ENCODE results near the gene TBC1D26. TPM values are rescaled to one million over a fixed set of nuclear protein-coding genes. Genes with fewer than 3 reads are reported as not detected.
"Not testable (repeated sequence)": the region's sequence is repeated elsewhere in the genome, so short reads cannot be mapped to it uniquely, and the experiment has no call there.

TBC1D26 gene
- total RNA-seq (2014; rRNA removed; shearing (Covaris generic)) (not detected in 2 replicates), polyA plus RNA-seq (2016; fragmentation: Nextera tagmentation; extraction: Ambion mirVana) (not detected in 2 replicates)

GRCh38 chr17:15731900-15732299, at the start of gene TBC1D26:
Gene TBC1D26, plus strand, starts transcription at chr17:15732283. Its CDS starts 3,066 bp downstream, at chr17:15735349.
- H3K36me3 ChIP-seq (ENCODE audit: low read depth); H3K4me1 ChIP-seq (ENCODE audit: insufficient read depth); H3K9ac ChIP-seq; H2AFZ ChIP-seq; H3K9me3 ChIP-seq (ENCODE audit: low read depth); H3K4me2 ChIP-seq (ENCODE audit: unreplicated experiment); H3F3A ChIP-seq (ENCODE audit: insufficient read depth); DNase-seq; in situ Hi-C loops (cut with MboI); H3K27me3 ChIP-seq (replicated peaks; ENCODE audit: insufficient read depth); H4K20me1 ChIP-seq (ENCODE audit: insufficient read depth); H3K4me3 ChIP-seq; H3K79me2 ChIP-seq (ENCODE audit: insufficient read depth); H3K27ac ChIP-seq; H3K9me2 ChIP-seq (ENCODE audit: insufficient read depth): not testable (repeated sequence)
- 67 to 72% methylated on average over 6 to 7 of the region's 10 CpGs for WGBS, 2 experiments (ENCODE audit: low coverage in 1 of 2, low lambda C conversion rate in 2 of 2, missing lambda C conversion rate in 2 of 2)

GRCh38 chr17:15683135-15683534, 48.9 kb upstream of the TBC1D26 start:
- H3K4me1 ChIP-seq (ENCODE audit: insufficient read depth); H3F3A ChIP-seq (ENCODE audit: insufficient read depth); H3K27me3 ChIP-seq (replicated peaks; ENCODE audit: insufficient read depth); H3K9me3 ChIP-seq (ENCODE audit: low read depth); H3K79me2 ChIP-seq (ENCODE audit: insufficient read depth); H3K27ac ChIP-seq; H3K9me2 ChIP-seq (ENCODE audit: insufficient read depth); H3K36me3 ChIP-seq (ENCODE audit: low read depth); H4K20me1 ChIP-seq (ENCODE audit: insufficient read depth); H3K4me3 ChIP-seq; DNase-seq; H3K9ac ChIP-seq; in situ Hi-C loops (cut with MboI): not testable (repeated sequence)
- Histone ChIP-seq H2AFZ (peak overlapping the region; percentile 99; the same call in 1 of the 2 replicates), H3K4me2 (ENCODE audit: unreplicated experiment) (peak overlapping the region; percentile 93)
- 98% methylated on average over 3 of the region's 3 CpGs for WGBS, 2 experiments (ENCODE audit: low coverage in 1 of 2, low lambda C conversion rate in 2 of 2, missing lambda C conversion rate in 2 of 2)

GRCh38 chr17:15683824-15684478, 48.1 kb upstream of the TBC1D26 start, which contains the start of gene TRIM16:
Gene TRIM16, minus strand, starts transcription at chr17:15684311. Its CDS starts 32,702 bp downstream, at chr17:15651609.
- 1% methylated on average over 32 to 34 of the region's 35 CpGs for WGBS, 2 experiments (ENCODE audit: low coverage in 1 of 2, low lambda C conversion rate in 2 of 2, missing lambda C conversion rate in 2 of 2)
- peak within 1 kb of the TSS; percentile 87 for H3K4me3 ChIP-seq
- H3K9me3 ChIP-seq (ENCODE audit: low read depth); H3F3A ChIP-seq (ENCODE audit: insufficient read depth); H3K27me3 ChIP-seq (replicated peaks; ENCODE audit: insufficient read depth); H4K20me1 ChIP-seq (ENCODE audit: insufficient read depth); H3K9me2 ChIP-seq (ENCODE audit: insufficient read depth); H3K79me2 ChIP-seq (ENCODE audit: insufficient read depth); in situ Hi-C loops (cut with MboI); H3K36me3 ChIP-seq (ENCODE audit: low read depth); H3K4me1 ChIP-seq (ENCODE audit: insufficient read depth): not testable (repeated sequence)
- peak within 1 kb of the TSS; percentile 82 for H3K9ac ChIP-seq
- peak within 1 kb of the TSS; percentile 99 for H2AFZ ChIP-seq
- peak within 1 kb of the TSS; percentile 93 for H3K4me2 ChIP-seq (ENCODE audit: unreplicated experiment)
- peak within 1 kb of the TSS; percentile 55 for H3K27ac ChIP-seq
- DNase-seq = peak; percentile 80

GRCh38 chr17:15687494-15687893, 44.6 kb upstream of the TBC1D26 start:
- H4K20me1 ChIP-seq (ENCODE audit: insufficient read depth); H3K9ac ChIP-seq; H3F3A ChIP-seq (ENCODE audit: insufficient read depth); H3K79me2 ChIP-seq (ENCODE audit: insufficient read depth); DNase-seq; H2AFZ ChIP-seq; H3K9me3 ChIP-seq (ENCODE audit: low read depth); in situ Hi-C loops (cut with MboI); H3K36me3 ChIP-seq (ENCODE audit: low read depth); H3K9me2 ChIP-seq (ENCODE audit: insufficient read depth); H3K4me2 ChIP-seq (ENCODE audit: unreplicated experiment); H3K4me1 ChIP-seq (ENCODE audit: insufficient read depth); H3K4me3 ChIP-seq; H3K27ac ChIP-seq; H3K27me3 ChIP-seq (replicated peaks; ENCODE audit: insufficient read depth): not testable (repeated sequence)
- 71 to 78% methylated on average over 1 of the region's 1 CpG for WGBS, 2 experiments (ENCODE audit: low coverage in 1 of 2, low lambda C conversion rate in 2 of 2, missing lambda C conversion rate in 2 of 2)

GRCh38 chr17:15698967-15699366, 33.1 kb upstream of the TBC1D26 start:
- H4K20me1 ChIP-seq (ENCODE audit: insufficient read depth); H3K36me3 ChIP-seq (ENCODE audit: low read depth); H3K4me1 ChIP-seq (ENCODE audit: insufficient read depth); H3K9me3 ChIP-seq (ENCODE audit: low read depth); H3F3A ChIP-seq (ENCODE audit: insufficient read depth); H3K79me2 ChIP-seq (ENCODE audit: insufficient read depth); in situ Hi-C loops (cut with MboI); H3K9me2 ChIP-seq (ENCODE audit: insufficient read depth); H3K27me3 ChIP-seq (replicated peaks; ENCODE audit: insufficient read depth): not testable (repeated sequence)
- peak overlapping the region; percentile 63 for H3K4me2 ChIP-seq (ENCODE audit: unreplicated experiment)
- peak overlapping the region; percentile 28 for H3K27ac ChIP-seq
- H2AFZ ChIP-seq = peak overlapping the region; percentile 94
- peak overlapping the region; percentile 77 for H3K9ac ChIP-seq
- DNase-seq = peak; percentile 2
- H3K4me3 ChIP-seq = peak overlapping the region; percentile 73
- WGBS, 2 experiments (ENCODE audit: low coverage in 1 of 2, low lambda C conversion rate in 2 of 2, missing lambda C conversion rate in 2 of 2) = 0 to 2% methylated on average over 3 of the region's 3 CpGs

GRCh38 chr17:15699413-15699924, 32.6 kb upstream of the TBC1D26 start, which contains the start of gene ZNF286A:
Gene ZNF286A, plus strand, starts transcription at chr17:15699752. Its CDS starts 578 bp downstream, at chr17:15700330.
- Histone ChIP-seq H3K4me2 (ENCODE audit: unreplicated experiment) (peak within 1 kb of the TSS; percentile 63), H3K9ac (peak within 1 kb of the TSS; percentile 77), H3K4me3 (peak within 1 kb of the TSS; percentile 73), H2AFZ (peak within 1 kb of the TSS; percentile 94), H3K27ac (peak within 1 kb of the TSS; percentile 39)
- H3K9me3 ChIP-seq (ENCODE audit: low read depth); H3K9me2 ChIP-seq (ENCODE audit: insufficient read depth); H3K4me1 ChIP-seq (ENCODE audit: insufficient read depth); H4K20me1 ChIP-seq (ENCODE audit: insufficient read depth); H3K27me3 ChIP-seq (replicated peaks; ENCODE audit: insufficient read depth); H3K79me2 ChIP-seq (ENCODE audit: insufficient read depth); H3F3A ChIP-seq (ENCODE audit: insufficient read depth); in situ Hi-C loops (cut with MboI); H3K36me3 ChIP-seq (ENCODE audit: low read depth): not testable (repeated sequence)
- 0 to 1% methylated on average over 42 to 44 of the region's 44 CpGs for WGBS, 2 experiments (ENCODE audit: low coverage in 1 of 2, low lambda C conversion rate in 2 of 2, missing lambda C conversion rate in 2 of 2)
- DNase-seq = peak; percentile 100

- DNase-seq; H3K9me2 ChIP-seq (ENCODE audit: insufficient read depth); H3F3A ChIP-seq (ENCODE audit: insufficient read depth); H4K20me1 ChIP-seq (ENCODE audit: insufficient read depth); in situ Hi-C loops (cut with MboI); H3K4me2 ChIP-seq (ENCODE audit: unreplicated experiment); H3K27me3 ChIP-seq (replicated peaks; ENCODE audit: insufficient read depth); H3K9me3 ChIP-seq (ENCODE audit: low read depth); H3K36me3 ChIP-seq (ENCODE audit: low read depth); H3K4me1 ChIP-seq (ENCODE audit: insufficient read depth); H3K79me2 ChIP-seq (ENCODE audit: insufficient read depth): not testable (repeated sequence)
- Histone ChIP-seq H3K9ac (peak overlapping the region; percentile 77), H3K4me3 (peak overlapping the region; percentile 73), H2AFZ (peak overlapping the region; percentile 71), H3K27ac (peak overlapping the region; percentile 39; the same call in 1 of the 2 replicates)
- WGBS, 2 experiments (ENCODE audit: low coverage in 1 of 2, low lambda C conversion rate in 2 of 2, missing lambda C conversion rate in 2 of 2) = 0% methylated on average over 4 to 10 of the region's 21 CpGs
Measured at GRCh38 chr17:15699937-15700336, 32.1 kb upstream of the TBC1D26 start.
